Measurements from ENCODE around the gene COL21A1.
A peak's percentile ranks its signal among the peaks of the same experiment; 100 is the strongest.

Gene COL21A1

DNA sequence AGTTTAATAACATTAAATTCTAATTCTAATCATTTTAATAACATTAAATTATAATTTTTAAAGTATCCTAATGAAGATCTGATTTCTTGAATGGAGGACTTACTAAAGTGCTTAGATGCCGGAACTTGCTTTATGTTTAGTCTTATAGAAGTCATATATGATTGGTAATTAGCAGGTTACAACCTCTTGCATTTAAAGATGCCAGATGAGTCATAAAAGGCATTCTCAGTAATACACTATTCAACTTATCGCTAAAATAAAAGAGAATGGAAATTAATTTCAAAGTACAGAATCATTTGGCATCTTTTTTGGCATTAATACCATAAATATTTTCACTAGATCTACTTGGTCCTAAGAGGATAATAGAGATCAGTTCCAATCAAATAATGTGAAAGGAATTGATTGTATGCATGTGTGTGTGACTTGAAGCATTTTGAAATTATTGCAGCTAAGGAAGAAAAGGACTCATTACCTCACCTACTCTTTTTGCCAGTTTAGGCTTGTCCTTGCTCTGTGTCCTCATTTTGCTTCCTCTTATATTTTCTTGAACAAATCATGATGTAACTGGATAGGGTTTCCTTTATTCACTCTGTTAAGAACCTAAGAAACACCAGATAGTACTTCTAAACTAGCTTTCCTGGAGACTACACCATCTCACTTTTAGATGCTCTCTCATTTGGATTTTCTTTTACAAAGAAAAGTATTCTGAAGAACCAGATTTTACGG is 2.7 kb downstream of the COL21A1 start:
- no peak for DNase-seq

DNA sequence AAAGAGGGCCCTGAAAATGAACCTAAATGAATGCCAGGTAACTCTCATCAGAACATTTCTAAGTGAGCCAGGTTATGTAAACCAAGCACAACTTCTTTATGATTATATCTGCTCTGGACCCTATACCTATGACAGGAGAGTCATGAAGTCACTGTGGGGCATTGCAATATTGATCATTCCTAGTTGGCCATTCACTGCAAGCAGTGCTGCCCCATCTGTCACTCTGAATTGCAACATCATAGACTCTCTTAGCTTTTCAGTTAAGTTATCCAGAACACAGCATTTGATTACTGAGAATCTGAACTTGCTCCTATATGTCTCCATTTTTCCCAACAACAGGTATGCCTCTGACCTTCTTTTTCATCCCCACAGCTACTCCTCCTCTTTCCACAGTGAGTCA is 3.3 kb downstream of the COL21A1 start:
- no peak for DNase-seq

DNA sequence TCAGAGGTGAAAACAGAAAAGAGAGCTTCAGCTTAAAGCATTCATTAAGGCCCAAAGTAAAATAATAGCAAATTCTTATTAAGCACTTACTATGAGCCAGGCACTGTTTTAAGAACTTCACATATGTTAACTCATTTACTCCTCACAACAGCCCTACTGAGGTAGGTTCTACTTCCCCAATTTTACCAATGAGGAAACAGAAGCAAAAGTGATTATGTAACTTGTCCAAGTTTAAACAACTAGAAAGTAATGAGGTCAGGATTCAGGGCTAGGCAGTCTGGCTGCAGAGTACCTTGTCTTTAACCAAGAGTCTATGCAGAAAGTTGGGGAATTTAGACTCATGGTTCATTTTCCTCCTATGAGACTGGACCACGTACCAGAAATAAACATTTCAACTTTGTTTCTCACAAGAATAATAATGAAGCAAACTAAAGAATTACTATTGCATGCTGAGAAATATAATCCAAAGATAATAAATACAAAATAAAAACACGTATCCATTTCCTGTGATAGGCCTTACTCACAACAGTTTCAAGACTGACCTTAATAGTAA is 3.8 kb downstream of the COL21A1 start:
- no peak for DNase-seq

DNA sequence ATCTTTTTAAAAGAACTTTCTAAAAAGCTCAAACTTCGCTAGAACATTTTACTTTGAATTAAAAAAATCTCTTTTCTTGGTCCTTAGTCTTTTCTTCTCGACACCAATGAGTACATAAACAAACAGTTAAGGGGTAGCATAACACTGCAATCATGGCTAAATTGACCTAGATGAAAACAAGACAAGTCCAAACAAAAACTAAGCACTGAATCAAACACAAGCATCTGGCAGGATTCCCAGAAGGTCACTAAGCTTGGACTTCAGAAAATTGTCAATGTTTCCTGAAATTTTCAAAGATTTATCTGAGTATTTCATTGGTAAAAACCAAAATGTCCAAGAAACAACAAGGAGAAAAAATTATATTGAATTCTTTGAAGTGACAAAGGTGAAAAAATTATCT is 5.0 kb downstream of the COL21A1 start:
- DNase-seq = no peak

DNA sequence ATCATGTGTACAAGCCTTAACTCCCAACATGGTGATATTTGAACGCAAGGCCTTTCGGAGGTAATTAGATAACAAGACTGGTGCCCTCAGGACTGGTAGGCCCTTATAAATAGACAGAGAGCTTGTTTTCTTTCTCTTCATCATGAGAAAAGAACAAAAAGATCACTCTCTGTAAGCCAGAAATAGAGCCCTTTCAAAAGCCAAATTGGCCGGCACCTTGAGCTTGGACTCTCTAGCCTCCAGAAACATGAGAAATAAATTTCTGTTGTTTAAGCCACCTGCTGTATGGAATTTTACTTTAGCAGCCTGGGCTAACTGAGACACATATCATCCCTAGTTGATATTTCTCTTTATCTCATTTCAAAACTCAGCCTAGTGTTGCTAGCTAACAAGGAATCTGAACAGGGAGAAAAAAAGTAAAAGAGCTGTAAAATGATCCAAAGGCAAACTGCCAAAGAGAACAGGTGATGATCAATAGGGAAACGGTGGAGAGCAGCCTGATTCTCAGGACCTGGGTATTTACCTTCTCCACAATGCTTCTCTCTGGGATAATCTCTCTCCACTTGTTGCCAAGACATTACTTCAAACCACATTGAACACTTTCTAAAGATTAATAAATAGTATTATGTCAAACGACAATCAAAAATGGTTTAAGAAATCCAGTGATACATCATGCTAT is 6.1 kb downstream of the COL21A1 start:
- no peak for DNase-seq

DNA sequence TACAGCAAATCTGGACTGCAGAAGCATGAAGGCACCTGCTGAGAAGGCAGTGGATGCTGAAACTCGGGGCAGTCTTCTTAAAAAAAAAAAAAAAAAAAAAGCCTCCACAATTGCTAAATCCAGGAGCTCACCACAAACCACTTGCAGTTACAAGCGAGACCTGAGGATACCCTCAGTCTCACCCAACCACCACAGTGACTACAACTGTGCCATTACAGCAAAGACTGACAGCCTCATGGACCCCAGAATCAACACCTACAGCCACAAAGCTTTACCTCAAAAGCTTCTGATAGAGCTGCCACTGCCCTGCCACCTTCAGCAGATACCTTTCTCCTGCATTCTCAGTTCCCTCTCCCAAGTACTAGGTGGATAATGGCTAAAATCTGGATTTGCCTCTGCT is 9.0 kb downstream of the COL21A1 start:
- DNase-seq = no peak

DNA sequence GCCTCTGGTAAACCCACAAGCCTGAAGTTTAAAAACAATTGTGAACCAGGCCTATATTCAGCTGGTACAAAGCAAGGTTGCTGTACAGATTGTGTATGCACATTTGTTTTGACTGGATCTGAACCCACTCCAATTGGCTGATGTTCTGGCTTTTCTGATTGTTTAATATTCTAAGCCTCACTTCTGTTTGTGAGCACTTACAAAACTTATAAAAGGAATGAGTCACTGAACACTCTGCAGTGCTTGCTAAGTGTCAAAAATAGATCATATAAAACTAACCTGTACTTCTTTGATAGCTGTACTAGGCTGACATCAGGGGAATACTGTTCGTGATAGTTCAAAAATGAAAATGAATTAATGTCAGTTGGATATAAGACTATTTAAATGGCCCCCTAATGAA is 12.1 kb downstream of the COL21A1 start:
- no peak for DNase-seq

DNA sequence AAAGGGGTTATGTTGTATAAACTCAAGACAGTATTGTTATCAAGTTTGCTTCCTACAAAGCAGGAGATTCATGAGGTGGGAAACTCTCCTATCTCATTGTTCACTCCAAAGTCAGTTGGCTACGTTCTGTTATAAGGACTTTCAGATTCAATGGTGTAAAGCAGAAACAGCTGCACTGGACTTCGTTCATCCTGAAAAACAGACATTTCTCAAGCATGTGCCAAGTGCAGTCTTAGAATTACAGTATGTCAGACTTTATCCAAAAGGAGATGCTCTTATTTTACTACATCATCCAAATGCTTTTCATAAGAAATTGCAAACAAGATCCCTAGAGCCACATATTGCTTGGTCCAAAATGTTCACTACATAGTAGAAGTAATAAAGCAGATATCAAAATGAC is 14.9 kb downstream of the COL21A1 start:
- DNase-seq = peak; percentile 39

- DNase-seq = no peak
Measured at GRCh38 chr6:56231827-56232226, 15.6 kb downstream of the COL21A1 start.

- no peak for DNase-seq
Measured at GRCh38 chr6:56230976-56231566, 16.3 kb downstream of the COL21A1 start.

DNA sequence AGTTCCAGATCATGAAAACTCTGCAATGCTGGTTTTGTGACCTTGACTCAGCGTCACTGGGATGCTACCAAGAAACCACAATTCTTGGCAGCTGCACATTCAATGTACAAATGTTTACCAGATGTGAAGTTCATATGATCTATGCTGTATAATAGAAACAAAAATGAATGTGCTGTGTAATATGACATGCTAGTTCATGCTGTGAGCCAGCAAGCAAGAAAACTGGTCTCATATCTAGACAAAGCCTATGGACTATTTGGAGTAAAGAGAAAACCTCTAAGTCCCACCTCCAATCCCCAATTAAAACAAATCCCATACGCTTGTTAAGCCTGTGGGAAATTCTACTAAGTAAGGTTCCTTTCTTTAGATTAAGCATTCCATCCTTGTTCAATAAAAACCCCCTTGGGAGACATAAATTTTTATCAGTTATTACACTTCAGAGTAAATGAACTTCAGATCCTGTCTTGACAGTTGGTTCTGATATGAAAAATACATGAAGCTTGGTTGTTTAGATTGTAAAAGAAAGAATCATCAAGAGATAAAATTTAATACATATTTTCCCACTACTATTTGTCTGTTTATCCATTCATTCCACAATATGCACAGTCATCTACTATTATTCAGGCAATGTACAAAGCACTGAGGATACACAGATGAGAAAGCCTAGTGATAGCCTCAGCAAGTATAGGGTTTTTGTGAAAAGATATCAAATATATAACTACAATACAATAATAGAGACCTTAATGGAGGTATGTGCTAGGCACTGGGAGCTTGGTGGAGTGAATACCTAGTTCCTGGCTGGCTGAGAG is 20.1 kb downstream of the COL21A1 start:
- peak; percentile 86 for DNase-seq

GRCh38 chr6:56223995-56224394 is 23.4 kb downstream of the COL21A1 start:
- no peak for DNase-seq

- DNase-seq = no peak
Measured at GRCh38 chr6:56222499-56222898, 24.9 kb downstream of the COL21A1 start.

DNA sequence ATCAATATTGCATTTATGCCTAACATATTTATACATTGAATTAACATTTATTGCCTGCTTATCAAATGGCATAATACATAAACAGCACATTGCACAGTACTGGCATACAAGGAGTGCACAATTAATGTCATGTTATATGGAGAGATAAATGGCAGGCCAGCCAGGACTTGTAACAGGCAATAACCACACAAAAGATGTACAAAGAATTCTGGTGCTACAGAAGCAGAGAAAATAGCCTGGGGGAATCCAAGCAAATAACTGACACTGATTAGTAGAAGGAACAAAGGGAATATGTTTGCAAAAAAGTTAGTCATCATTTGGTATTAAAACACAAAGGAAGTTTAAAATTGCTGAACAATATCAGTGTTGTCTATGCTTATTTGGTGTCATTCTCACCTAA is 27.3 kb downstream of the COL21A1 start:
- DNase-seq = no peak

- no peak for DNase-seq
Measured at GRCh38 chr6:56214703-56215101, 32.7 kb downstream of the COL21A1 start.

GRCh38 chr6:56214041-56214702 is 33.2 kb downstream of the COL21A1 start:
- no peak for DNase-seq

GRCh38 chr6:56211724-56212123 is 35.7 kb downstream of the COL21A1 start:
- no peak for DNase-seq

GRCh38 chr6:56204134-56204533 is 43.2 kb downstream of the COL21A1 start:
- no peak for DNase-seq

DNA sequence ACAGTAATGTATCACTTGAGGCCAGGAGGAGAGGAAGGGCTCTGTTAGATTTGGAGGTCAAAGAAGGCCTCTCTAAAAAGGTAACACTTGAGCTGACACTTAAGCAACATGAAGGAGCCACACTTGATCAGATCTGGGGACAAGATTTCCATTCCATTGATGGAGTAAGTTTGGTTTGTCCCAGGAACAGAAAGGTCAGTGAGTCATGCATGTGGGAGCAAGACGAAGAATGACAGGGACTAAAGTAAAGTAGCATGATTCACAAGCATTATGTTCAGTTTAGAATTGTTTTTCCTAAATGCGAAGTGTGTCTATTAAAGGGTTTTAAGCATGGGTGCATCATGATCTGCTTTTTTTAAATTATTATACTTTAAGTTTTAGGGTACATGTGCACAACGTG is 47.4 kb downstream of the COL21A1 start:
- no peak for DNase-seq

DNA sequence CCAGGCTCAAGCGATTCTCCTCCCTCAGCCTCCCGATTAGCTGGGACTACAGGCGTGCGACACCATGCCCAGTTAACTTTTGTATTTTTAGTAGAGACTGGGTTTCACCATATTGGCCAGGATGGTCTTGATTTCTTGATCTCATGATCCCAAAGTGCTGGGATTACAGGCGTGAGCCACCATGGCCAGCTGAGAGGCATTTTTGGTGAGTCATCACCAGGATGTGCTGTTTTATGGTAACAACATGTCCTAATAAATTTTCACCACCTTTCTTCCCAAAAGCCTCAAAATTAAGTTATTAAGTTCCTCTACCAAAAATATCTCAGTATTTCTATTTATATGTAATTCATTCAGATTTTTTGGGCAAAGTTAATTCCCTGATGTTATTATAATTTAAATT is 53.5 kb downstream of the COL21A1 start:
- DNase-seq = no peak

GRCh38 chr6:56188429-56188828 is 59.0 kb downstream of the COL21A1 start:
- no peak for DNase-seq

DNA sequence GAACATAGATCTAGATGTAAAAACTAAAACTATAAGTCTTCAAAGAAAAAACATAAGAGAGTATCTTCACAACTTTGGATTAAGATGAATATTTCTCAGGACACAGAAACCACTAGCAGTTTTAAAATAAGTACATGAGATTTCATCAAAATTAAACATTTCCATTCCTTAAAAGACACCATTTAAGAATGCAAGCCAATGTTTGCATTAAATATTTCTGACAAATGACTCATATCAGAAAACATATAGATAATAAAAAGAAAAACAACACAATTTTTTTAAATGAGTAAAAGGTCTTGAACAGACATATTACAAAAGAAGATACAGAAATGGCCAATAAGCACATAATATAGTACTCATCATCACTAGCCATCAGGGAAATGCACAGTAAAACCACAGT is 59.7 kb downstream of the COL21A1 start:
- no peak for DNase-seq

DNA sequence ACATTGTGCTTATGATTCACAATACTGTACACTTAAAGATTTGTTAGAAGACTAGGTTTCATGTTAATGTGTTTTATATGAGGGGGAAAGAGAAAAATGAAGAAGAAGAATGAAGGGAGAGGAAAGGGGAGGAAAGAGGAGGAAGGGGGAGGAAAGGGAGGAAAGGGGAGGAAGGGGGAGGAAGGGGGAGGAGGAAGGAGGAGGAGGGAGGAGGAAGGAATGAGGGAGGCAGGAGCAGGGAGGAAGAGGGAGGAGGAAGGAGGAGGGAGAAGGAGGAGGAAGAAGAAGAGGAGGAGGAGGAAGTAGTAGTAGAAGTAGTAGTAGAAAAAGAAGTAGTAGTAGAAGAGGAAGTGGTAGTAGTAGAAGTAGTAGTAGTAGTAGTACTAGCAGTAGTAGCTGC is 70.6 kb downstream of the COL21A1 start:
- DNase-seq = no peak
